ENCODE measurements around the gene OSER1. TPM values are rescaled to one million over a fixed set of nuclear protein-coding genes. Genes with fewer than 3 reads are reported as not detected.
A peak's percentile ranks its signal among the peaks of the same experiment; 100 is the strongest.

Gene OSER1
- total and polyA plus RNA-seq, 9 of the 15 experiments (the other 6 are each of a cell fraction or from before 2014, with no cell fraction given): 15.5 to 57.3 (median 19.9) TPM

DNA sequence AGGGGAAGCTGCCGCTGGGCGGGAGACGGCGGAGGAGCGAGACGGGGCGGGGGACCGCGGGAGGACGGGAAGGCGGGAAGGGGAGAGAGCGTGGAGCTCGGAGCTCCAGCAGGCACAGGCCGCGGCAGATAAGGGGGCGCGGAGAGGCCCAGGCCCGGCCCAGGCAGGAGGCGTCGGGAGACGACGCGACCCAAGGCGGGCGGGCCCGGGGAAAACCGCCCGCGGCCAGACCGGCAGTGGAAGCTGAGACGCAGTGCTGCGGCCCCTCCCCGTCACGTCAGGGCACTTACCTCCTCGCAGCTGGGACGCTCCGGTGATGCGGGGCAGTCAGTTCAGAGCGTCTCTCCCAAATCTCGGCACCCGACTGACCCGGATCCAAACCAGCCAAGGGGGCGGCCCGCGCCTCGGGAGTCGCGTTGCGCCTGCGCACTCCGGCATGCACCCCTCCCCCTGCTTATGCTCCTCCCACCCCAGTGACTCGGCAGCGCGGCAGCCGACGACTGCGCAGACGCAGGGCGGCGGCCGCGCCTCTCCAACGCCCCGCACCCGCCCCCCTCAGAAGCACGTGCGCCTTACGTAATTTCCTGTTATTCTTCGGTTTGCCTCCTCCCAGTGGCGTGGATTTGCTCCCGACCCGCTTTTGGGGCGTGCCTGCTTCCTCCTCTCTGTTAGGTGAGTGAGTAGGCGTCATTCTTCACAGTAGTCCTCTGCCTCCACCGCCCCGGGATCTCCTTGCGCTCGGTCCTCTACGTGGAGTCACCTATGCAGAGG, at the start of gene OSER1 (continued):
- TF ChIP-seq MXD1 (CRISPR knock-in tag; IDR thresholded peaks at IDR 0.05; ENCODE audit: borderline replicate concordance, poor library complexity, severe bottlenecking): peak; percentile 24
- TF ChIP-seq PRPF4 (IDR thresholded peaks at IDR 0.05; ENCODE audit: insufficient read depth, low read depth, low read length, poor library complexity, severe bottlenecking): no peak
- peak; percentile 84 for TF ChIP-seq RAD51 (IDR thresholded peaks at IDR 0.05; ENCODE audit: borderline replicate concordance, low read depth)
- TF ChIP-seq MYBL2 (IDR thresholded peaks at IDR 0.05; ENCODE audit: low read depth): no peak
- TF ChIP-seq MYBL2 (CRISPR knock-in tag; IDR thresholded peaks at IDR 0.05; ENCODE audit: borderline replicate concordance): no peak
- peak; percentile 93; the same call in 1 of the 2 replicates for TF ChIP-seq JUN (IDR thresholded peaks at IDR 0.05; ENCODE audit: borderline replicate concordance, low read depth, low read length)
- no peak; the same call in 1 of the 2 replicates for TF ChIP-seq JUN (CRISPR knock-in tag; IDR thresholded peaks at IDR 0.05; ENCODE audit: borderline replicate concordance)
- no peak for TF ChIP-seq RUNX1 (IDR thresholded peaks at IDR 0.05; ENCODE audit: low read depth)
- TF ChIP-seq MED1 (CRISPR knock-in tag; IDR thresholded peaks at IDR 0.05; ENCODE audit: borderline replicate concordance): no peak
- TF ChIP-seq ZNF253 (CRISPR knock-in tag; conservative IDR thresholded peaks at IDR 0.05): no peak
- 0 out of 3 replicates have a peak, but pooled peaks of 1 of the 2 experiments have one; percentile 64 for TF ChIP-seq CBX3 (IDR thresholded peaks at IDR 0.05; ENCODE audit: borderline replicate concordance in 1 of 2, low read length in 2 of 2)
- TF ChIP-seq EHMT2 (IDR thresholded peaks at IDR 0.05): no peak
- peak; percentile 76 for TF ChIP-seq ATF3 (IDR thresholded peaks at IDR 0.05)
- no peak for TF ChIP-seq ATF3 (CRISPR knock-in tag; conservative IDR thresholded peaks at IDR 0.05)
- no peak for TF ChIP-seq ZKSCAN1 (IDR thresholded peaks at IDR 0.05; ENCODE audit: low read depth, low read length)
- TF ChIP-seq ZNF41 (CRISPR knock-in tag; conservative IDR thresholded peaks at IDR 0.05): no peak
- TF ChIP-seq NR1H2 (CRISPR knock-in tag; IDR thresholded peaks at IDR 0.05): no peak
- no peak for TF ChIP-seq RNF219 (CRISPR knock-in tag; IDR thresholded peaks at IDR 0.05)
- peak; percentile 82 for TF ChIP-seq KDM5B (IDR thresholded peaks at IDR 0.05; ENCODE audit: insufficient replicate concordance, low read depth, low read length)
- no peak for TF ChIP-seq ZNF384 (IDR thresholded peaks at IDR 0.05; ENCODE audit: low read depth, low read length)
- no peak for TF ChIP-seq ZC3H11A (IDR thresholded peaks at IDR 0.05; ENCODE audit: low read depth, low read length)
- TF ChIP-seq, protein P1, sequence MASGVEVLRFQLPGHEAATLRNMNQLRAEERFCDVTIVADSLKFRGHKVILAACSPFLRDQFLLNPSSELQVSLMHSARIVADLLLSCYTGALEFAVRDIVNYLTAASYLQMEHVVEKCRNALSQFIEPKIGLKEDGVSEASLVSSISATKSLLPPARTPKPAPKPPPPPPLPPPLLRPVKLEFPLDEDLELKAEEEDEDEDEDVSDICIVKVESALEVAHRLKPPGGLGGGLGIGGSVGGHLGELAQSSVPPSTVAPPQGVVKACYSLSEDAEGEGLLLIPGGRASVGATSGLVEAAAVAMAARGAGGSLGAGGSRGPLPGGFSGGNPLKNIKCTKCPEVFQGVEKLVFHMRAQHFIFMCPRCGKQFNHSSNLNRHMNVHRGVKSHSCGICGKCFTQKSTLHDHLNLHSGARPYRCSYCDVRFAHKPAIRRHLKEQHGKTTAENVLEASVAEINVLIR (CRISPR knock-in tag; IDR thresholded peaks at IDR 0.05): peak; percentile 82
- no peak for TF ChIP-seq ZNF224 (CRISPR knock-in tag; IDR thresholded peaks at IDR 0.05)
- no peak for TF ChIP-seq ZZZ3 (IDR thresholded peaks at IDR 0.05)
- TF ChIP-seq ZEB2 (IDR thresholded peaks at IDR 0.05): no peak
